ENCODE data around the gene GRHPR.

DNA sequence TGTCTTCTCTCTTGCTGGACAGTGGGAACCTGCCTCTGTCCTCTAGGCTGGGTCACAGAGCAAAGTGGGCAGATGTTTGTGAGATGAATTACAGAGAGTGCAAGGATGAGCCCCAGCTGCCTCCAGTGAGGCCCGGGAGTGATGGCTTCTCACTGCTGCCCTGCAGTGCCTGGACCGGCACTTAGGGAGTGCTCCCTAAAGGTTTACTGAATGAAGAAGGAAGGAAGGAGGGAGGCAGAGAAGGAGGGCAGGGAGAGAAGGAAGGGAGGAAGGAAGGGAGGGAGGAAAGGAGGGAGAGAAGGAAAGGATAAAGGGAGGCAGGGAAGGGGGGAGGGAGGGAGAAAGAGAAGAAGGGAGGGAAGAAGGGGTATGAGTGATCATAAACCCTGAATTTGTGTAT lies 42.7 kb upstream of the GRHPR start:
- TF ChIP-seq, protein P1, sequence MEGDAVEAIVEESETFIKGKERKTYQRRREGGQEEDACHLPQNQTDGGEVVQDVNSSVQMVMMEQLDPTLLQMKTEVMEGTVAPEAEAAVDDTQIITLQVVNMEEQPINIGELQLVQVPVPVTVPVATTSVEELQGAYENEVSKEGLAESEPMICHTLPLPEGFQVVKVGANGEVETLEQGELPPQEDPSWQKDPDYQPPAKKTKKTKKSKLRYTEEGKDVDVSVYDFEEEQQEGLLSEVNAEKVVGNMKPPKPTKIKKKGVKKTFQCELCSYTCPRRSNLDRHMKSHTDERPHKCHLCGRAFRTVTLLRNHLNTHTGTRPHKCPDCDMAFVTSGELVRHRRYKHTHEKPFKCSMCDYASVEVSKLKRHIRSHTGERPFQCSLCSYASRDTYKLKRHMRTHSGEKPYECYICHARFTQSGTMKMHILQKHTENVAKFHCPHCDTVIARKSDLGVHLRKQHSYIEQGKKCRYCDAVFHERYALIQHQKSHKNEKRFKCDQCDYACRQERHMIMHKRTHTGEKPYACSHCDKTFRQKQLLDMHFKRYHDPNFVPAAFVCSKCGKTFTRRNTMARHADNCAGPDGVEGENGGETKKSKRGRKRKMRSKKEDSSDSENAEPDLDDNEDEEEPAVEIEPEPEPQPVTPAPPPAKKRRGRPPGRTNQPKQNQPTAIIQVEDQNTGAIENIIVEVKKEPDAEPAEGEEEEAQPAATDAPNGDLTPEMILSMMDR (conservative IDR thresholded peaks at IDR 0.05), result no peak
- TF ChIP-seq ZFX (IDR thresholded peaks at IDR 0.05), result no peak

Data from C4-2B (cell line).